ENCODE data around the gene TMEM164.

The TMEM164 gene

GRCh38 chrX:110041980-110042379, 39.1 kb downstream of the TMEM164 start:
- H3K4me3 ChIP-seq, result no peak overlapping the region
- no peak overlapping the region for H3K27ac ChIP-seq
- no peak for DNase-seq (ENCODE audit: low spot score)
- TF ChIP-seq, protein P1, sequence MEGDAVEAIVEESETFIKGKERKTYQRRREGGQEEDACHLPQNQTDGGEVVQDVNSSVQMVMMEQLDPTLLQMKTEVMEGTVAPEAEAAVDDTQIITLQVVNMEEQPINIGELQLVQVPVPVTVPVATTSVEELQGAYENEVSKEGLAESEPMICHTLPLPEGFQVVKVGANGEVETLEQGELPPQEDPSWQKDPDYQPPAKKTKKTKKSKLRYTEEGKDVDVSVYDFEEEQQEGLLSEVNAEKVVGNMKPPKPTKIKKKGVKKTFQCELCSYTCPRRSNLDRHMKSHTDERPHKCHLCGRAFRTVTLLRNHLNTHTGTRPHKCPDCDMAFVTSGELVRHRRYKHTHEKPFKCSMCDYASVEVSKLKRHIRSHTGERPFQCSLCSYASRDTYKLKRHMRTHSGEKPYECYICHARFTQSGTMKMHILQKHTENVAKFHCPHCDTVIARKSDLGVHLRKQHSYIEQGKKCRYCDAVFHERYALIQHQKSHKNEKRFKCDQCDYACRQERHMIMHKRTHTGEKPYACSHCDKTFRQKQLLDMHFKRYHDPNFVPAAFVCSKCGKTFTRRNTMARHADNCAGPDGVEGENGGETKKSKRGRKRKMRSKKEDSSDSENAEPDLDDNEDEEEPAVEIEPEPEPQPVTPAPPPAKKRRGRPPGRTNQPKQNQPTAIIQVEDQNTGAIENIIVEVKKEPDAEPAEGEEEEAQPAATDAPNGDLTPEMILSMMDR (IDR thresholded peaks at IDR 0.05), result no peak

- H3K27ac ChIP-seq, result no peak overlapping the region
- no peak for DNase-seq (ENCODE audit: low spot score)
- no peak overlapping the region for H3K4me3 ChIP-seq
- TF ChIP-seq, protein P1 (IDR thresholded peaks at IDR 0.05), result no peak
These were observed 39.6 kb downstream of the TMEM164 start for GRCh38 chrX:110042496-110042895.

- Histone ChIP-seq H3K27ac (no peak overlapping the region), H3K4me3 (no peak overlapping the region)
- no peak for DNase-seq (ENCODE audit: low spot score)
- TF ChIP-seq, protein P1 (IDR thresholded peaks at IDR 0.05), result no peak
These were observed 40.6 kb downstream of the TMEM164 start for GRCh38 chrX:110043506-110043905.

- Histone ChIP-seq H3K4me3 (no peak overlapping the region), H3K27ac (no peak overlapping the region)
- TF ChIP-seq, protein P1 (IDR thresholded peaks at IDR 0.05), result no peak
- no peak for DNase-seq (ENCODE audit: low spot score)
These were observed 41.7 kb downstream of the TMEM164 start for GRCh38 chrX:110044346-110045249.

- no peak overlapping the region for H3K27ac ChIP-seq
- DNase-seq (ENCODE audit: low spot score), result no peak
- H3K4me3 ChIP-seq, result no peak overlapping the region
- TF ChIP-seq, protein P1 (IDR thresholded peaks at IDR 0.05), result no peak
These were observed 42.5 kb downstream of the TMEM164 start for GRCh38 chrX:110045421-110045820.

DNA sequence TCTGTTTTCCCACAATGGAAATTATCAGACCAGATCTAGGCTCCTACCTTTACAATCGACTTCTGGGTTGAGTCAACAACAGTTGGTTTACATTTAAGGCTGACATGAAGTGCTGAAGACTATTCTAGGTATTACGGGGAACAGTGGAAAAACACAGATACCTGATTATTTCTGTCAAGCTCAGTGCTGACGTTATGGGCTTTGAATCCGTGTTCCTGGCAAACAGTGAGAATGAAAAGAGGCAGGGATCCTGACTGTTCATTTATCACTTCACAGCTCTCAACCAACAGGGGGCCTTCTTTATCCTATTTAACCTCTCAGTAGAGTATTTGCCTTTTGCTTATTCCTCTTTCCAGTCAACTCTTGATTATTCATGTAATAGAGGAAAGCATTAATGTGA, 43.1 kb downstream of the TMEM164 start:
- H3K27ac ChIP-seq, result no peak overlapping the region
- no peak for DNase-seq (ENCODE audit: low spot score)
- H3K4me3 ChIP-seq, result no peak overlapping the region
- TF ChIP-seq, protein P1 (IDR thresholded peaks at IDR 0.05), result no peak

- TF ChIP-seq, protein P1 (IDR thresholded peaks at IDR 0.05), result no peak
- Histone ChIP-seq H3K27ac (no peak overlapping the region), H3K4me3 (no peak overlapping the region)
- no peak for DNase-seq (ENCODE audit: low spot score)
These were observed 44.1 kb downstream of the TMEM164 start for GRCh38 chrX:110046971-110047370.

Measured in coronary artery (tissue), 2 donors.